Left ventricle myocardium superior (tissue), 1 donor: ENCODE data around the gene ADGRB2. TPM values are rescaled to one million over a fixed set of nuclear protein-coding genes. Genes with fewer than 3 reads are reported as not detected.

Experiments used
- ATAC-seq: fragments of 200-7000 bp; cut with Tn5 transposase; one replicate; pipeline ENCODE4 v1.9.1; 2020; ENCODE audit warnings: mild to moderate bottlenecking, moderate library complexity
- DNase-seq: peaks from one replicate; pipeline ENCODE4 v3.0.0-alpha.2; 2020
- intact Hi-C: fragments of 100-400 bp; cut with micrococcal nuclease; formaldehyde crosslinking; loops from one replicate; pipeline ENCODE4 v1.11.0; 2022
- total RNA-seq: library from RNA; stranded (reverse); fragmentation: NEBNext Ultra II Directional; extraction: Animal tissue kit (Norgen Biotek cat#: 25700); gene quantifications from one replicate; pipeline ENCODE4 v1.2.1, GENCODE V29; 2021
- donor health status: DM: no; HTN: yes; CAD: no; lungs with severe emphysema.

The ADGRB2 gene
- total RNA-seq, 1 donor from 2014 or later = 10.0 TPM

DNA sequence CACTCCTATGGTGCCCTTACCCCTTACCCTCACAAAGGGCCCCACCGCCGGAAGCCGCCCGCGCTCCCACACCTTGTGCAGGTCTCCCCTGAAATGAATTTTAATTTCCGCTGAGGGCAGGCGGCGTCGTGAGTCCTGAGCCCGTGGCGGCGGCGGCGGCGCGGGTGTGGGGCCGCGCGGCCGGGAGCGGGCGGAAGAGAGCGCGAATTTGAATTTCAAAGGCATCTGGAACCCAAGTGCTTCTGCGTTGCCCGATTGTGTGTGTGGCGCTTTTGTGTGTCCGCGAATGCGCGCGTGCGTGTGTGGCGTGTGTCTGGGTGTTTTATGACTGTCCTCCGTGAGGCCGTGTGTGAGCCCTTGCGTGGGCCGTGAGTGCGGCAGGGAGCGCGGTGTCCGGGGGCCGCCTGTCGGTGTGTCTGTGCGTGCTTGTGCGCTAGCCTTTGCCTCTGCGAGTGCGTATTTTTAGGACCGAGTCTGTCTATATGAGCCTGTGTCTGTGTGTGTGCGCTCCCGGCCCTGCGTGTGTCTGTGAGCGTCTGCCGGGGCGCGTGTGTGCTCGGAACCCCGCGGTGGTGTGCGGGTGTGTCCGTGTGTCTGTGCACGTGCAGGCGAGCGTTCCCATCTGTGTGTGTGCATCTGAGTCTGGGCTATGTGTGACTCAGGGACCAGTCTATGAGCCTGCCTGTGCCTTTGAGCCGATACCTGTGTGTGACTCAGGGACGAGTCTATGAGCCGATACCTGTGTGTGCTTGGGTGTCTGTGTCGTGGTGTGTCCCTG is 7.9 kb upstream of the ADGRB2 start:
- intact Hi-C loops = no loop called here
- ATAC-seq (peak; percentile 50), DNase-seq (no peak)

DNA sequence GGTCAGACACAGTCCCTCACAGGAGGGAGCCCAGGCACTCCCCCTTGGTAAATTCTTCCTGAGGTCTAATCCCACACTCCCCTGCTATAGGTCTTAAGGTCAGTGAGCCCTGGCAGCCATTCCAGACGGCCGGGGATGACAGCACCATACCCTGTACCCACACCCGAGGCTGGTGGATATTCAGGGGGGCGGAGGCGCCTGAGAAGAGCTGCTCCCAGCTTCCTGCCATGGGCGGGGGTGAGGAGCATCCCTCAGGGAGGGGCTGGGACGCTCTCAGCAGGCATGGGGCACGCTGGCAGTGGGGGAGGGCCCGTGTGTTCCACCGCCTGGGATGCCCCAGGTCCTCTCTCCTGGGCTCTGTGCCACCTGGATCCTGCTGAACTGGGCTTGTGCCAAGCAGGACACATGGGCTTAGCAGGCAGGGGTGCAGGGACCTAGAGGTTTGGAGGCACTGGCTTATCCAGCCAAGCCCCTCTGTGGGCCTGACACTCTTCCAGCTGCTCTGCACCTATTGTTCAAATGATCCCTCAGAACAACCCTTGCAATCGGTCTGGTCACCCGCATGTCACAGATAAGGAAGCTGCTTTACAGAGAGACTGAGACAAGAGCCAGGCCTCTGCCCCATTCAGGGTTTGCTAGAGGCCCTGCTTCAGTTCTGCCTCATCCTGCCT is 5.7 kb upstream of the ADGRB2 start:
- intact Hi-C loops = no loop called here
- DNase-seq (peak; percentile 82), ATAC-seq (peak; percentile 85)

DNA sequence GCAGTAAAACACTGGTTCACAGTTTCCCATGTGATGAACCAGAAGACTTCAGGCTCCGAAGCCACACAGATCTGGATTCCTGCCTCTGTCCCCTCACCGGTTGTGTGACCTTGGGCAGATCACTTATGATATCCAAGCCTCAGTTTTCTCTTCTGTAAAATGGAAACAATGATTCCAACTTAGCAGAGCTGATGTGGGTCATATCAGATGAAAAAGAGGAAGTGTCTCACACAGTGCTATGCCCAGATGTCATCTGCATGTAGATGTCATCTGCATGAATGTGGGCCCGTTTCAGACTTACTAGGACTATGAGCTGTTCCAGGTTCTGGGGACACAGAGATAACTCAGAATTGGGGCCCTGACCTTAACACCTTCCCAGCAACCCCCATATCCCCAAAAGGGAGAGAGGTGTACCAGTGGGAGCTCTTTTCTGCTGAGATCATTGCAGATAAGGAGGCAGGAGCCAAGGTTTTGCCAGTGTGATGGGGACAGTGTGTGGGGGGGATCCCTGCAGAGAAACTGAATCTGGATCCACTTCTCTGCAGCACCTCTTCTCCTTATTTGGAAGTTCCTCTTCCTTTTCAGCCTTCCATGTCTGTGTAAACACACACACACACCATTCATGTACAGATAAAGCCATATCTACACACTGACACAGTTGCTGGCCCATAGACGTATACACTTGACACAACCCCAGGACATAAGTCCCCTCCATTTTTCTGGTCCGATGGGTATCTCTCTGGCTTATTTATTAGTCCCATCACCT is 5.0 kb upstream of the ADGRB2 start:
- DNase-seq (no peak), ATAC-seq (no peak)
- intact Hi-C loops = no loop called here

DNA sequence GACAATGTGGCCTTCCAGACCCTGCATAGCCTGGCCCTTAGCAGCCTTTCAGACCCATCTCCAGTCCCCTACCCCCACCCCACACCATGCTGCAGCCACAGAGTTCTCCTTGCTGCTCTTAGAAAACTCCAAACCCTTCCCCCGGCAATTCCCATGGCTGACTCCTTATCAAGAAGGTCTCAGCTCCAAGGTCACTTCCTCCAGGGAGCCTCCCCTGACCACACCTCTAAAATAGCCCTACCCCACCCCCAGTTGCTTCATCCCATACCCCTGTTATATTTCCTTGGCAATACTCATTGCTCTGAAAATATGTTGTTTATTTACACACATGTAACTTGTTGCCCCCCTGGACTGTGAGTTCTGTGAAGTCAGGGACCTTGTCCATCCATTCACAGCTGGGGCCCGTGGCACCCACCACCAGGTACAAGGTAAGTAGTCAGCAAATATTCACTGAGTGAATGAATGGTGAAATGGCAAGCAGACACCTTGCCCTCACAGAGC is 4.3 kb upstream of the ADGRB2 start:
- no peak for DNase-seq
- intact Hi-C loops = no loop called here
- ATAC-seq = no peak

DNA sequence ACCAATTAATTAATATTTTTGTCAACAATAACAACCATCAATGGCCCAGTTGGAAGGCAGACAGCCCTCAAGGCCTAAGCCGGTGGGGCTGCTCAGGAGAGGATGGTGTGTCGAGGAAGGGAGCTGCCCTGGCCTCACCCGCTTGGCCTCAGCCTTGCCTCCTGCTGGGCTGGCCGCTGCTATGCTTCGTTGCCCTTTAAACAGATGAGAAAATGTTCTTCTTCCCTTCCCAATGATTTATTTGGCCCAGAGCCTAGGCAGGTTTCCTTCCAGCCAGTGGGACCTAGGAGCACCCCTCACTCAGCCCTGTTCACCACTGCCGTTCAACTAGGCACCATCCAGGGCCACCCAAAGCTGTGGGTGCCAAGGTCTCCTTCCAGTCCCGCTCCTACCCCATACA is 3.1 kb upstream of the ADGRB2 start:
- DNase-seq (no peak), ATAC-seq (no peak)
- intact Hi-C loops = no loop called here

DNA sequence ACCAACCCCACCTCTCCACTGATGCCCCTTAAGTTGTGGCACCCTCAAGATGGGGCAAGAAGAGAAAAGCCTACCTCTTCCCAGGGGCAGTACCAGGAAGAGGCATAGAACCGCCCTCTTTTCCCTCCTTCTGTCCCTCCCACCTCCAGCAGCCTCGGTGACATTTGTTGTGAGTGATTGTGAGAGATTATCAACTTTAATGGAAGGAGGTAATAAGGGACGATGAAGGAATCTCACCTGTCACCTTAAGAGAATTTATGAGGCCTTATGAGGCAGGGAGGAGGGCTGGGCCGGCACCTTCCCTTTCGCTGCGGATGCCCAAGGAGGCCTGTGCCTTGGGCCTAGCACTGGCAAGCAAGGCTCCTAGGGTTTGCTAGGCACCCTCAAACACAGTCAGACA is 1.4 kb upstream of the ADGRB2 start:
- intact Hi-C loops = no loop called here
- no peak for ATAC-seq
- DNase-seq = no peak

DNA sequence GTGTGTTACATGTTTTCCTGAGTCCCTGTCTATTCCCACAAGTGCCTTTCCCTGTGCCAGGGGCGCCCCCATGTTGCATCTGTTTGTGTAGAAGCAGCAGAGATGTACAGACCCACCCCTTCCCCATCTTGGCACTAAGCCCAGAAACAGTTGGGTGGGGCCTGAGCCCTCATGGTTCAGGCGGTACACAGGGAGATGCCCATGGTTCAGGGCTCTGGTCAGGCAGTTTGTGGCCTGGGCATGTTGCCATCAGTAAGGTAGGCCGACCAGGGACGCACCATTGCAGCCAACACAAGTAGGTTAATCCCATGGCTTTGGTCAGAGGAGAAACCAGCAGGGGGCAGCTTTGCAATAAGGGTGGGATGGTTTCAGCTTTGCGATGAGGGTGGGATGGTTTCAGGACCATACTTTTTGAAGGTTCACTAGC is 914 bp upstream of the ADGRB2 start:
- peak; percentile 35 for DNase-seq
- no peak for ATAC-seq
- intact Hi-C loops = no loop called here

DNA sequence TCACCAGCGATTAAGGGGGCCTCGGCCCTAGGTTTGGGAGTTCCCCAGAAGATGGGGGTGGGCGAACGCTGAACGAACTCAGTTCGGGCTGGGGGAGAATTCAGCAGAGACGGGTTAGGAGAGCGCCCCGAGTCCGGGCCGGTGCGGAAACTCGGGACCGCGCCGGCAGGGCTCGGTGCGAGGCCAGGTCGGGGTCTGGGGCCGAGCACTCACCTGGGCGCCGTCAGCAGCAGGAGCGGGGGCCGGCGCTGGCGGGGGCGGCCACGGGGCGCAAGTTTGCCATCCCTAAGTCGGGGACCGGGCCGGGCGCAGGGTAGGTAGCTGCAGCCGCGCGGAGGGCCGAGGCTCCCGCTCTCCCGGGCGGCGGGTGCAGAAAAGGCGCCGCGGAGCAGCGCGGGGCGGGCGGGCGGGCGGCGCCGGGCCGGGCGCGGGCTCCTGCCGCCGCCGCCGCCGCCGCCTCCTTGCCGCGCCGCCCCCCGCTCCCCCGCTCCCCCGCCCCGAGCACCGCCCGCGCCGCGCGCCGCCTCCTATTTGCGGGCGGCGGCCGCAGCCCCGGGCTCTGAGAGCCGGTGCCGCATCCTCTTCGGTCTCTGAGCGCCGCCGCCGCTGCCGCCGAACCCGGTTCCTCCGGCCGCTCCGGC is 349 bp downstream of the ADGRB2 start:
- intact Hi-C loops = no loop called here
- ATAC-seq = no peak
- DNase-seq = no peak

DNA sequence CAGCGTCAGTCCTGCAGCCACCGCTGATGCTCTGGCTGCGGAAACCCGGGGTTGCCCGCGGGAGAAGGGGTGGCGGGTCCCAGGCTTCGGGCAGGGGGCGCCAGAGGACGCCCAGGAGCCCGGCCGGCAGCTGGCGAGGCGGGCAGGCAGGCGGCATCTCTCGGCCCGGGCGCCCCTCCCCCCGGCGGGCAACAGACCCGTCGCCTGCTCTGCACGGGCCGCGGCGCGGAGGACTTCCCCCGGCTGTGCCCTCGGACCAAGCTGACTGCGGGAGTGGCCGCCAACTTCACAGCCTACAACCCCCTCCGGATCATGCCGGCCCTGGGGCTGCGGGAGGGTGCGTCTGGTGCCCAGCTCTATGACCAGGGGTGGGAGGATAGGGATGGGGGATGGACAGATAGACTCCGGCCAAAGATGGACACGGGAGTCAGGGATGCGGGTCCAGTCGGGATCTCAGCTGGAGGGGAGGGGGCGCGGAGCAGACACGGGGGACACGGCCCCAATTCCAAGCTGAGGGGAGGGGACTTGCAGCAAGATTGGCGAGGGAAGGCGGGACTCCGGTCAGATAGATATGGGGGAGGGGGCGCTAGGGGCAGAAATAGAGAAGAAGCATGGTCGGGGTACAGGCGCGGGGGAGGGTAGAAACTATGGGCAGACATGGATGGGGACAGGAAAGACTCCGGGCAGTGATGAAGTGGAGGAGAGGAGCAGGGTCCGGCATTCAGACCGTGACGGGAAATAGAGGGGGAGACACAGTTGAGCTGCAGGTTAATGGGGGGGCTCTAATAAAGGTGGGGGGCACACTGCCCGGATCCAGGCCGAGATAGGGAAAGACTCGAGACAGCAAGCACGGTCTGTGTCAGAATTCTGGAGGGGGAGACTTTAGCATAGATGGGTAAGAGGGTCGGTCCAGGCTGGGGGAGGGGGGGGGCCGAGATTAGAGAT is 1.1 kb downstream of the ADGRB2 start:
- DNase-seq = peak; percentile 82
- intact Hi-C loops = no loop called here
- ATAC-seq = peak; percentile 75

DNA sequence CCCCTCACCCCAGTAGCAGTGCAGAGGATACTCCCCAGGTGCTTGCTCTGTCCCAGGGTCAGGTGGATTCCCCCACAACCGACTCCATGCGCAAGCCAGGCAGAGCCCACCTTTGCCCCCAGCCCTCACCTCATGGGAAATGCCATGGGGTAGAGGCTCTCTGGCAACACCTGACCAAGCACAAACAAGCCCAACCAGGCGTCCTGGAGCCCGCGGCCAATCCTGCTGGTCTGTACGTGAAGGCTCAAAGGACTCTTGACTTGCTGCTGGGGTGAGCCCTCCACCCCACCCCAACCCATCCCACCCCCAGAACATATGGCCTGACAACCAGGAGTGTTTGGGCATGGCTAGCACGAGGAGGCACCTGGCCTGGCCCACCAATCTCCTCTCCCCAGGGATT is 1.8 kb downstream of the ADGRB2 start:
- ATAC-seq = no peak
- intact Hi-C loops = no loop called here
- no peak for DNase-seq

DNA sequence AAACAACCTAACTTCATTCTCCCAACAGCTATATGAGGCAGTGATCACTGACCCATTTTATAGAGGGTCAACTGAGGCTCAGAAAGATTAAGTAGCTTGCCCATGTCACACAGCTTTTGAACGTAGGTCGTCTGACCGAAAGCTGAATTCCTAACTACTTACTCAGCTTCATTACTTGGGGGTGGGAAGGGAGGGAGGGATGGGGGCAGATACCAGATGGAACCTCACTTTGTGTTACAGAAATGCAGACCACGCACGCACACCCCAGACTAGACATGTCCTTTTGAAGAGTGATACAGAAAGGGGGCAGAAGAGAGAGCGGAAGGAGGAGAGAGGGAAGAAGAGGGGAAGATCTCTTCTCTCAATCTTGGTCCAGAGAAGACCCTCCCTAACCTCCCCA is 2.3 kb downstream of the ADGRB2 start:
- intact Hi-C loops = no loop called here
- DNase-seq (no peak), ATAC-seq (no peak)

DNA sequence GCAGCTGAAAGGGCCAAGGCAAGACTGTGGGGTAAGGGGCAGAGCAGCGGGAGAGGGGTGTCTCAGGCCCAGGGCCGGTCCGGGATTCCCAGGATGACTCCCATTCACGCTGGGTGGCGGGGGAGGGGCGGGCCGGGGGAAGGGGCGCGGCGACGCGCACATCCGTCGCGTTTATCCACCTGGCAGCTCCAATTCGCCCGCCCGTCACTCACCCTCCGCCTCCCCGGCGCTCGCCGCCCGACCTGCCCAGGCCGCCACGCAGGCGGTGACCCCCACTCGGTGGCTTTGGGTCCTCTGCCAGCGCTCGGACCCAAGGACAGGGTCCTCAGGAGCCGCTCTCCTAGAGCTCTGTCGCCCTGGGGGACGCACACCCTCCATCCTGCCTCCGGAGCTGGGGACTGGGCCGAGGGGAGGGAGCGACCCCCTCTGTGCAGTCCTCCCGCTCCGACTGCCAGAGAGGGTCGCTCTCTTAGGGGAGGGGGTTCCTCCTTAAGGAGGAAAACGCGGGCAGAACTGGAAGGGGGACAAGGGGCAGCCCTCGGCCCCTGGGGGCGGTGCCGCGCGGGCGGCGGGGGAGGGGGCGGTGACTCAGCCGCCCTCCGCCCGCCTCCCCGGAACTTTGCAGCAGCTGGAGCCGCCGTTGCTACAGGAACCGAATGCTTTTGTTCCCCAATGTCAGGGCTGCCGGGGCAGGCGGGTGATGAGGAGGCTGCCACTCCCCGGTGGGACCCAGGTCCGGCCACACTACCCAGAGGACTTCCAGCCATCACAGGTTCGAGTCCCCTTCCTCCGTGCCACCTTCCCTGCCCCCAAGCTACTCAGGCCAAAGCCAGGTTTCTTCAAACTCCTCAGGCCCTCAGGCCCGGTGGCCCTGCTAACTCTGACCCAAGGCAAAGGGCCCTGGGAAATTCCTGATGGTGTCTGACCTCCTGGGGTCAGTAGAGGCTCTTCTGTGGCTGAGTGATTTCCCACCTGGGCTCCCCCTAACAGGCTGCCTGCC is 3.4 kb downstream of the ADGRB2 start:
- intact Hi-C loops = no loop called here
- peak; percentile 75 for DNase-seq
- peak; percentile 62 for ATAC-seq

DNA sequence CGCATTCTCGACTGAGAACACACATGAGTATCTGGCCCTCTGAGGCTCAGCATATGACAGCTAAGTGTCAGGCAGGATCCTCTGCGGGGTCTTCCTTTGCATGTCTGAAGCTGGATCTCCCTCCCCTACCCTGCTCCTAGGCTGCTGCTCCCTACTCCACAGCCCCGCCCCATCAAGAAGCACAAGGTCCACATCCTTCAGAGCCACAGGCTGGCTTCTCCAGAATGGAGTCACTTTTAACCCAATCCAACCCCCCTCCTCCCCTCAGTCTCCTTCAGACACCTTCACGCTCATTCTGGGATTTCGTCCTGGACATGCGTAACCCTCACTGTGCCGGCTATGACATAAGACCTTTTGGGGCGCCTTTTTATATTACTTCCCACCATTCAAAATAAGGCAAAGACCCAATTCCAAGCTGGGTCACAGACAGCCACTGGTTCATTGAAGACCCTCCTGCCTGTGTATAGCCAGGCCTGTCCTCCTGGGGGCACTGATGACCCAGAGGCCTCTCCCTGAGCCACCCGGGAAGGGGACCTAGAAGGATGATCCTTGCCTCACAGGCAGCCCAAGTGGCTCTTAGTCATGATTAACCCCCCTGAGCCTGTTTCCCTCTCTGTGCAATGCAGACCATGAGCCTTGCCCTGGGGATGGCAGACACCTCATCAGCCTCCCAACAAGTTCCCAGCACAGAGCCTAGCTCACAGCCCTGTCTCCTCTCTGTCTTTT is 4.7 kb downstream of the ADGRB2 start:
- DNase-seq (no peak), ATAC-seq (no peak)
- intact Hi-C loops = no loop called here

DNA sequence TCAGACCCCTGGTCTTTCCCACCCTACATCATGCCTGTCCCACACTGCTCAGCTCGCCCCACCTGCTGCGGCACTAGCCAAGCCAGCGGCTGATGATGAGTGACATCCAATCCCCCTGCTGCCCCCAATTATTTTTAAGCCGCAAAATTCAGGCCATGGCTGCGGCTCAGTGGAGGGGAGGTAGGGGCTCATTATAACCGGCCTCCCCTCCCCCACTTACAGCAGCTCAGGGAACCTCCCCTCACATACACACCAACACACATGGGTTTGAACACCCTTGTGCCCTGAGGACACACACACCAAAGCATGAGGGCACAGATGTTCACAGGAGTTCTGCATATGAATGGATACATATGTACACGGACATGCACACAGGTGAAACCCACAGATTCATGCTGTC is 5.3 kb downstream of the ADGRB2 start:
- DNase-seq (no peak), ATAC-seq (no peak)
- intact Hi-C loops = no loop called here

DNA sequence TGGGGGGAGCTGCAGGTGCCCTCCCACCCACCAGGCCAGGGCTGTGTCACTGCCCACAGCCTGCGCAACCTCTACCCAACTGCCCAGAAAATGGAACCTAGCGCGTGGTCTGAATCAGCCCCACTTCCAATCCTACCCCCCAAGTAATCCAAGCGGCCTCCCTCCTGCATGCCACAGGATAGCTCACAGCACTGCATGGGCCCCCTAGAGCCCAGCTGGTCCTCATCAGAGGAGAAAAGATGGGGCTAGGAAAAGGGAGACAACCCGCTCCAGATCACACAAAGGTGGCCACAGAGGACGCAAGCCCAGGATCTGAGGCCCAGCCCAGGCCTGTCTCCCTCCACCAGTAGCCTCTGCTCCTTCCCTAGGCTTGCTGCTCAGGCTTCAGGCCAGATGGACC is 6.2 kb downstream of the ADGRB2 start:
- no peak for ATAC-seq
- no peak for DNase-seq
- intact Hi-C loops = no loop called here

DNA sequence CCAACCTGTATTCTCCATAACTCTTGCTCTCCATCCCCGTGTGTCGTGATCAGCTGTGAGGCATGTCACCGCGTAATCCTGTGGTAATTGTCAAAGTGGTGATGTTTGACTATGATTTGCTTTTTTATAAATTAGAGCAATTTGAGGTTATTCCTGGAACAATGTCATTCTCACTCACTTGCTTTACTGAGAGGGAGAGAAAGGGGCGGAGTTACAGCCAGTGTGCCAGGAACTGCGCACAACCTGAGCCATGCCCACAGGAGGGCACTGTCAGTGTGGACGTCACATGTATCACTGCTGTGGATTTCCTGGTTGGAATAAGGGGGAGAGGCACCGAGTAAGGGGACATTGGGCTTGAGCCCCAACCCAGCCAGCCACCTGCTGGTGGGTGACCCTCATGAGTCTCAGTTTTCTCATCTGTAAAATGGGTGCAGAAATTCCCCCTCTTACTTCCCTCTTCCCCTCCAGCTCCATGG is 6.9 kb downstream of the ADGRB2 start:
- DNase-seq (no peak), ATAC-seq (no peak)
- intact Hi-C loops = no loop called here

DNA sequence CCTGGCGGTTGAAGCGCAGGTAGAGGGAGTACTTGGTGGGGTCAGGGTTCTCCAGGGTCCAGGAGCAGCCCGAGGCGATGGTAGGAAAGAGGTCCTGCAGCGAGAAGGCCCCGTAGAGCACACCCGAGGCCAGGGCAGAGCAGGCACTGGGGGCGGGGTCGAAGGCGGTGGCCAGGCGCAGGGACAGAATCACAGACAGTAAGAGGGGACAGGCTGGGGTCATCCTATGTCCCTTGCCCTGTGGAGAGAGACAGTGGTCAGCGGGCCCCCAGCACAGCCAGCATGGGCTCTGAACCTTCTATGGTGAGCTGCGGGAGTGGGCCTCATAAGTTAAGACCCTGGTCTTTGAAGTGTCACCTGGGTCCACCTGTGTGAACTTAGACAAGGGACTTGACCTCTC is 7.6 kb downstream of the ADGRB2 start:
- ATAC-seq (no peak), DNase-seq (no peak)
- intact Hi-C loops = no loop called here
